HPDE6-E6E7 (cell line): ENCODE data around the gene CD163L1.
"Not testable (repeated sequence)": the region's sequence is repeated elsewhere in the genome, so short reads cannot be mapped to it uniquely, and the experiment has no call there.

Experiments used
- DNase-seq: peaks from one replicate; pipeline ENCODE4 v3.0.0; 2011; ENCODE audit warnings: missing footprints; ENCODE audit errors: extremely low spot score

The CD163L1 gene

GRCh38 chr12:7404275-7404674 is 39.7 kb downstream of the CD163L1 start:
- no peak for DNase-seq

GRCh38 chr12:7403466-7403865 is 40.5 kb downstream of the CD163L1 start:
- no peak for DNase-seq

- DNase-seq = no peak
Measured at GRCh38 chr12:7399089-7399488, 44.9 kb downstream of the CD163L1 start.

GRCh38 chr12:7396418-7396817 is 47.5 kb downstream of the CD163L1 start:
- no peak for DNase-seq

GRCh38 chr12:7395950-7396349 is 48.0 kb downstream of the CD163L1 start:
- DNase-seq = no peak

- DNase-seq = no peak
Measured at GRCh38 chr12:7387289-7387688, 56.7 kb downstream of the CD163L1 start.

GRCh38 chr12:7383157-7383556 is 60.8 kb downstream of the CD163L1 start:
- DNase-seq = no peak

GRCh38 chr12:7376196-7376595 is 67.8 kb downstream of the CD163L1 start:
- DNase-seq = no peak

GRCh38 chr12:7375145-7375543 is 68.8 kb downstream of the CD163L1 start:
- no peak for DNase-seq

- peak; percentile 27 for DNase-seq
Measured at GRCh38 chr12:7374423-7375144, 69.4 kb downstream of the CD163L1 start.

- DNase-seq = no peak
Measured at GRCh38 chr12:7373226-7373625, 70.7 kb downstream of the CD163L1 start.

GRCh38 chr12:7369274-7369729 is 74.7 kb downstream of the CD163L1 start:
- DNase-seq = no peak

GRCh38 chr12:7362734-7363133 is 81.2 kb downstream of the CD163L1 start:
- DNase-seq = no peak

- no peak for DNase-seq
Measured at GRCh38 chr12:7361265-7361664, 82.7 kb downstream of the CD163L1 start.

GRCh38 chr12:7354529-7354928 is 89.4 kb downstream of the CD163L1 start:
- no peak for DNase-seq

GRCh38 chr12:7352661-7353060 is 91.3 kb downstream of the CD163L1 start:
- no peak for DNase-seq

GRCh38 chr12:7351177-7351576 is 92.8 kb downstream of the CD163L1 start:
- DNase-seq = no peak

GRCh38 chr12:7349418-7349817 is 94.5 kb downstream of the CD163L1 start:
- DNase-seq = no peak

- DNase-seq = no peak
Measured at GRCh38 chr12:7346551-7347225, 97.3 kb downstream of the CD163L1 start.

GRCh38 chr12:7344833-7345606 is 98.9 kb downstream of the CD163L1 start:
- no peak for DNase-seq

GRCh38 chr12:7339675-7340074 is 104.3 kb downstream of the CD163L1 start:
- no peak for DNase-seq

GRCh38 chr12:7337790-7338189 is 106.2 kb downstream of the CD163L1 start:
- not testable (repeated sequence) for DNase-seq

- no peak for DNase-seq
Measured at GRCh38 chr12:7327918-7328317, 116.0 kb downstream of the CD163L1 start.
